GM23338 (cell line): ENCODE data around the gene HHAT.

Experiments used
- CREB1 ChIP-seq: fragments of 250-450 bp; sonication (Bioruptor Pico); IDR thresholded peaks from 2 replicates; pipeline ENCODE4 v1.5.0; 2020; ENCODE audit warnings: low read depth, mild to moderate bottlenecking, moderate library complexity
- EZH2phosphoT487 ChIP-seq: fragments of 200-600 bp; sonication (generic); IDR thresholded peaks from one replicate; pipeline ENCODE4 v1.8.1; 2018; ENCODE audit warnings: antibody characterized with exemption; ENCODE audit not compliant: unreplicated experiment
- JUNB ChIP-seq: IDR thresholded peaks from one replicate; pipeline ENCODE4 v1.6.1; 2016; ENCODE audit warnings: antibody characterized with exemption; ENCODE audit not compliant: unreplicated experiment
- POLR2AphosphoS5 ChIP-seq: IDR thresholded peaks from 2 replicates; pipeline ENCODE4 v1.6.1; 2016; ENCODE audit warnings: antibody characterized with exemption, low read depth
- REST ChIP-seq: IDR thresholded peaks from one replicate; pipeline ENCODE4 v1.6.1; 2018; ENCODE audit warnings: antibody characterized with exemption; ENCODE audit not compliant: unreplicated experiment
- ZNF331 ChIP-seq: fragments of 250-450 bp; sonication (Bioruptor Pico); IDR thresholded peaks from 2 replicates; pipeline ENCODE4 v1.5.0; 2020; ENCODE audit warnings: low read depth, mild to moderate bottlenecking, moderate library complexity
- TF ChIP-seq, protein P1 (sequence below), 2 experiments: fragments of 200-600 bp in 1 of 2; sonication (generic) in 1 of 2; conservative IDR thresholded peaks; 2 replicates each; pipeline versions ENCODE4 v1.5.1 to v1.6.1; 2016 to 2017; ENCODE audit warnings: antibody characterized with exemption in 2 of 2, low read depth in 2 of 2, mild to moderate bottlenecking in 2 of 2, moderate library complexity in 1 of 2
- TF ChIP-seq, protein P2 (sequence below): IDR thresholded peaks from 2 replicates; pipeline ENCODE4 v1.6.1; 2016; ENCODE audit warnings: antibody characterized with exemption

DNA sequence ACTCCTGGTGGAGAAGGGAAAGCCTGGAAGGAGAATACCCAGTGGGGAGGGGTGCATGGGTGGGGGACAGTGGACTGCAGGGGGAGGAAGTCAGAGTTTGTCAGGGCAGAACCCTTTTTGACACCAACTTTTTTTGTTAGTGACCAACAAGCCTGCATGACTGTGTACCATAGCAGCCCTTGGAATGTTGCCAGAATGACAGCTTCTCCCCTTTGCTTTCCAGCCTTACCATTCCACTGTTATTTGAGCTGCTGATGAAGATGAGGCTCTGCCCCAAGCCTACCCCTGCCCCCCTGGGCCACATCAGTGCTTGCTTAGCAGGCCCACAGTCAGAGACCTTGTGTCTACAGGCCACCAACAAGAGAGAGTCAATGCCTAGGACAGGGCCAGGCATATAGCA is 341.2 kb downstream of the HHAT start:
- TF ChIP-seq, protein P1, sequence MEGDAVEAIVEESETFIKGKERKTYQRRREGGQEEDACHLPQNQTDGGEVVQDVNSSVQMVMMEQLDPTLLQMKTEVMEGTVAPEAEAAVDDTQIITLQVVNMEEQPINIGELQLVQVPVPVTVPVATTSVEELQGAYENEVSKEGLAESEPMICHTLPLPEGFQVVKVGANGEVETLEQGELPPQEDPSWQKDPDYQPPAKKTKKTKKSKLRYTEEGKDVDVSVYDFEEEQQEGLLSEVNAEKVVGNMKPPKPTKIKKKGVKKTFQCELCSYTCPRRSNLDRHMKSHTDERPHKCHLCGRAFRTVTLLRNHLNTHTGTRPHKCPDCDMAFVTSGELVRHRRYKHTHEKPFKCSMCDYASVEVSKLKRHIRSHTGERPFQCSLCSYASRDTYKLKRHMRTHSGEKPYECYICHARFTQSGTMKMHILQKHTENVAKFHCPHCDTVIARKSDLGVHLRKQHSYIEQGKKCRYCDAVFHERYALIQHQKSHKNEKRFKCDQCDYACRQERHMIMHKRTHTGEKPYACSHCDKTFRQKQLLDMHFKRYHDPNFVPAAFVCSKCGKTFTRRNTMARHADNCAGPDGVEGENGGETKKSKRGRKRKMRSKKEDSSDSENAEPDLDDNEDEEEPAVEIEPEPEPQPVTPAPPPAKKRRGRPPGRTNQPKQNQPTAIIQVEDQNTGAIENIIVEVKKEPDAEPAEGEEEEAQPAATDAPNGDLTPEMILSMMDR (conservative IDR thresholded peaks at IDR 0.05; ENCODE audit: low read depth in 2 of 2), result no peak
- TF ChIP-seq POLR2AphosphoS5 (no peak), JUNB (no peak), EZH2phosphoT487 (no peak), CREB1 (CRISPR knock-in tag) (no peak), ZNF331 (CRISPR knock-in tag) (no peak), REST (no peak)
- TF ChIP-seq, protein P2, sequence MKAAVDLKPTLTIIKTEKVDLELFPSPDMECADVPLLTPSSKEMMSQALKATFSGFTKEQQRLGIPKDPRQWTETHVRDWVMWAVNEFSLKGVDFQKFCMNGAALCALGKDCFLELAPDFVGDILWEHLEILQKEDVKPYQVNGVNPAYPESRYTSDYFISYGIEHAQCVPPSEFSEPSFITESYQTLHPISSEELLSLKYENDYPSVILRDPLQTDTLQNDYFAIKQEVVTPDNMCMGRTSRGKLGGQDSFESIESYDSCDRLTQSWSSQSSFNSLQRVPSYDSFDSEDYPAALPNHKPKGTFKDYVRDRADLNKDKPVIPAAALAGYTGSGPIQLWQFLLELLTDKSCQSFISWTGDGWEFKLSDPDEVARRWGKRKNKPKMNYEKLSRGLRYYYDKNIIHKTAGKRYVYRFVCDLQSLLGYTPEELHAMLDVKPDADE, result no peak
